ENCODE measurements around the gene NFATC4.

DNA sequence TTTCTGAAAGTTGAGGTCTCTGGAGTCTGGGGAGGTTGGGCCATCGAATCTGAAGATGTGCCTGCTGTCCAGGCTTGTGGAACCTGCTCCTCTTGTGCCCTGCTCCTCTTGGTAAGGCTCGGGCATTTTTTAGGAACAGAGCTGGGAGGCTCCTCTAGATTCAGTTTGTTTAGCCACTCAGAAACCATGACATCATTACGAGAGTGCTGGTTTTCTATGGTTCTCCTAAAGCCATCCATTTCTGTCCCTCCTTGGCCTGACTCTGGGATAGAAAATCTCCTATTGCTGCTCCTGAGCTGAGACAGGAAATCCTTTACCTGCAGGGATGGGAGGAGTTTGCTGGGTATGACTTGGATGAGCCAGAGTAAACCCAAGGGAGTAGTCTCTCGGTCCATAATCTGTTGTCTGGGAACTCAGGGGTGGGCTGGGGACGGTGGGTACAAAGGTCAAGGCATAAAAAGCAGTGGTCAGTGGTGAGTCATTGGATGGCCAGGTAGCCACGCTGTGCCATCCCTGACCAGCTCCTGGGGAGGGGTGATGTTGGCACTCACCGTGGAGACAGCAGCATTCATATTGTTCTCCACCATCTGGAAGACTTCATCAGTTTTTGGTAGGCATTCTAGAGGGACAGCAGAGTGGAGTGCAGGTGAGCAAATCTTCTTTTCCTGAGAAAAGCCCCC lies 30.7 kb upstream of the NFATC4 start:
- TF ChIP-seq, protein P1, sequence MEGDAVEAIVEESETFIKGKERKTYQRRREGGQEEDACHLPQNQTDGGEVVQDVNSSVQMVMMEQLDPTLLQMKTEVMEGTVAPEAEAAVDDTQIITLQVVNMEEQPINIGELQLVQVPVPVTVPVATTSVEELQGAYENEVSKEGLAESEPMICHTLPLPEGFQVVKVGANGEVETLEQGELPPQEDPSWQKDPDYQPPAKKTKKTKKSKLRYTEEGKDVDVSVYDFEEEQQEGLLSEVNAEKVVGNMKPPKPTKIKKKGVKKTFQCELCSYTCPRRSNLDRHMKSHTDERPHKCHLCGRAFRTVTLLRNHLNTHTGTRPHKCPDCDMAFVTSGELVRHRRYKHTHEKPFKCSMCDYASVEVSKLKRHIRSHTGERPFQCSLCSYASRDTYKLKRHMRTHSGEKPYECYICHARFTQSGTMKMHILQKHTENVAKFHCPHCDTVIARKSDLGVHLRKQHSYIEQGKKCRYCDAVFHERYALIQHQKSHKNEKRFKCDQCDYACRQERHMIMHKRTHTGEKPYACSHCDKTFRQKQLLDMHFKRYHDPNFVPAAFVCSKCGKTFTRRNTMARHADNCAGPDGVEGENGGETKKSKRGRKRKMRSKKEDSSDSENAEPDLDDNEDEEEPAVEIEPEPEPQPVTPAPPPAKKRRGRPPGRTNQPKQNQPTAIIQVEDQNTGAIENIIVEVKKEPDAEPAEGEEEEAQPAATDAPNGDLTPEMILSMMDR (IDR thresholded peaks at IDR 0.05 in 2 of 3, conservative IDR thresholded peaks at IDR 0.05 in 1 of 3; ENCODE audit: borderline replicate concordance in 1 of 3, insufficient read depth in 1 of 3, low read depth in 2 of 3, low read length in 2 of 3) = no peak
- TF ChIP-seq FOSL1 (IDR thresholded peaks at IDR 0.05; ENCODE audit: low read depth) (no peak), POLR2A (IDR thresholded peaks at IDR 0.05; ENCODE audit: borderline replicate concordance, extremely low read depth, insufficient read depth, insufficient read length) (no peak)
